Stimulated activated CD8-positive, alpha-beta memory T cell treated with anti-CD3 and anti-CD28 coated beads, Interleukin-15, amount 100 ng/mL, for 24 hours (primary cell): ENCODE measurements around the gene SOS2.
"Not testable (repeated sequence)": the region's sequence is repeated elsewhere in the genome, so short reads cannot be mapped to it uniquely, and the experiment has no call there.

Experiments
- DNase-seq: peaks from one replicate; pipeline ENCODE4 v3.0.0-alpha.2; 2020; ENCODE audit warnings: low read depth

The SOS2 gene

GRCh38 chr14:50225974-50226297 lies 5.4 kb downstream of the SOS2 start:
- DNase-seq = no peak

- DNase-seq = no peak
Measured at GRCh38 chr14:50225067-50225973, 6.1 kb downstream of the SOS2 start.

- DNase-seq = no peak
Measured at GRCh38 chr14:50222055-50222613, 9.2 kb downstream of the SOS2 start.

- DNase-seq = no peak
Measured at GRCh38 chr14:50218501-50218900, 12.9 kb downstream of the SOS2 start.

GRCh38 chr14:50215416-50215815 lies 16.0 kb downstream of the SOS2 start:
- no peak for DNase-seq

GRCh38 chr14:50213795-50214194 lies 17.6 kb downstream of the SOS2 start:
- no peak for DNase-seq

GRCh38 chr14:50212726-50213125 lies 18.7 kb downstream of the SOS2 start:
- DNase-seq = no peak

- DNase-seq = no peak
Measured at GRCh38 chr14:50210074-50210473, 21.3 kb downstream of the SOS2 start.

GRCh38 chr14:50198499-50198898 lies 32.9 kb downstream of the SOS2 start:
- DNase-seq = no peak

- DNase-seq = no peak
Measured at GRCh38 chr14:50191499-50191898, 39.9 kb downstream of the SOS2 start.

- no peak for DNase-seq
Measured at GRCh38 chr14:50186107-50186506, 45.3 kb downstream of the SOS2 start.

- no peak for DNase-seq
Measured at GRCh38 chr14:50173891-50174290, 57.5 kb downstream of the SOS2 start.

- DNase-seq = no peak
Measured at GRCh38 chr14:50171895-50172294, 59.5 kb downstream of the SOS2 start.

- not testable (repeated sequence) for DNase-seq
Measured at GRCh38 chr14:50167381-50167780, 64.0 kb downstream of the SOS2 start.

GRCh38 chr14:50156111-50156510 lies 75.3 kb downstream of the SOS2 start:
- DNase-seq = no peak

- DNase-seq = no peak
Measured at GRCh38 chr14:50148799-50149198, 82.6 kb downstream of the SOS2 start.

- DNase-seq = no peak
Measured at GRCh38 chr14:50139192-50139591, 92.2 kb downstream of the SOS2 start.

- no peak for DNase-seq
Measured at GRCh38 chr14:50127802-50128201, 103.6 kb downstream of the SOS2 start.

GRCh38 chr14:50123062-50123461 lies 108.3 kb downstream of the SOS2 start:
- no peak for DNase-seq

GRCh38 chr14:50122291-50122690 lies 109.1 kb downstream of the SOS2 start:
- DNase-seq = no peak

- no peak for DNase-seq
Measured at GRCh38 chr14:50121486-50121885, 109.9 kb downstream of the SOS2 start.

GRCh38 chr14:50117456-50117855 lies 113.9 kb downstream of the SOS2 start:
- no peak for DNase-seq

- no peak for DNase-seq
Measured at GRCh38 chr14:50116966-50117365, 114.4 kb downstream of the SOS2 start.
